GM08714 (cell line): ENCODE results near the gene CSNK1D.

Experiments
- H3K4me3 ChIP-seq: fragments of 200-500 bp; sonication (Bioruptor generic); 2 replicates; pipeline ENCODE4 v1.5.1; 2014; ENCODE audit warnings: mild to moderate bottlenecking, low read length, inconsistent platforms
- ZNF274 ChIP-seq: IDR thresholded peaks from 2 replicates; pipeline ENCODE4 v1.6.1; 2012; ENCODE audit warnings: mild to moderate bottlenecking, low read depth, low read length

The CSNK1D gene

GRCh38 chr17:82248815-82249674 is 24.5 kb downstream of the CSNK1D start:
- H3K4me3 ChIP-seq = no peak overlapping the region
- no peak for TF ChIP-seq ZNF274

- TF ChIP-seq ZNF274 = no peak
Measured at GRCh38 chr17:82247856-82248671, 25.4 kb downstream of the CSNK1D start.

GRCh38 chr17:82247182-82247823 is 26.2 kb downstream of the CSNK1D start:
- no peak for TF ChIP-seq ZNF274
- no peak overlapping the region for H3K4me3 ChIP-seq

More at GRCh38 chr17:82247856-82248671, 25.4 kb downstream of the CSNK1D start:
- no peak overlapping the region for H3K4me3 ChIP-seq

- no peak overlapping the region for H3K4me3 ChIP-seq
Measured at GRCh38 chr17:82246365-82247181, 26.9 kb downstream of the CSNK1D start.

GRCh38 chr17:82246040-82246364 is 27.5 kb downstream of the CSNK1D start:
- TF ChIP-seq ZNF274 = no peak
- no peak overlapping the region for H3K4me3 ChIP-seq

More at GRCh38 chr17:82246365-82247181, 26.9 kb downstream of the CSNK1D start:
- TF ChIP-seq ZNF274 = no peak

- TF ChIP-seq ZNF274 = no peak
Measured at GRCh38 chr17:82245134-82246039, 28.1 kb downstream of the CSNK1D start.

GRCh38 chr17:82244413-82245133 is 28.9 kb downstream of the CSNK1D start:
- no peak for TF ChIP-seq ZNF274
- no peak overlapping the region for H3K4me3 ChIP-seq

More at GRCh38 chr17:82245134-82246039, 28.1 kb downstream of the CSNK1D start:
- no peak overlapping the region for H3K4me3 ChIP-seq

GRCh38 chr17:82243648-82244412 is 29.7 kb downstream of the CSNK1D start:
- no peak for TF ChIP-seq ZNF274
- no peak overlapping the region for H3K4me3 ChIP-seq

GRCh38 chr17:82242977-82243647 is 30.4 kb downstream of the CSNK1D start:
- no peak overlapping the region for H3K4me3 ChIP-seq
- TF ChIP-seq ZNF274 = no peak

GRCh38 chr17:82242698-82242976 is 30.9 kb downstream of the CSNK1D start:
- no peak for TF ChIP-seq ZNF274
- H3K4me3 ChIP-seq = no peak overlapping the region
